HG03139 (cell line): ENCODE data around the gene ZNRF3.
A peak's percentile ranks its signal among the peaks of the same experiment; 100 is the strongest.
"Not testable (repeated sequence)": the region's sequence is repeated elsewhere in the genome, so short reads cannot be mapped to it uniquely, and the experiment has no call there.

Source experiments
- ATAC-seq: cut with Tn5 transposase; IDR thresholded peaks from one replicate; pipeline ENCODE4 v1.9.1; 2021; ENCODE audit not compliant: unreplicated experiment

ZNRF3 gene

GRCh38 chr22:28905256-28905832 lies 22.0 kb downstream of the ZNRF3 start:
- ATAC-seq = no peak

GRCh38 chr22:28906312-28906711 lies 22.9 kb downstream of the ZNRF3 start:
- no peak for ATAC-seq

- peak; percentile 55 for ATAC-seq
Observed at GRCh38 chr22:28907311-28908008, 24.1 kb downstream of the ZNRF3 start.

GRCh38 chr22:28908810-28909209 lies 25.4 kb downstream of the ZNRF3 start:
- ATAC-seq = not testable (repeated sequence)

GRCh38 chr22:28909375-28909774 lies 26.0 kb downstream of the ZNRF3 start:
- no peak for ATAC-seq

- ATAC-seq = no peak
Observed at GRCh38 chr22:28910569-28911303, 27.4 kb downstream of the ZNRF3 start.

GRCh38 chr22:28911304-28911690 lies 27.9 kb downstream of the ZNRF3 start:
- ATAC-seq = no peak

GRCh38 chr22:28911777-28912669 lies 28.7 kb downstream of the ZNRF3 start:
- ATAC-seq = no peak

GRCh38 chr22:28914201-28914600 lies 30.8 kb downstream of the ZNRF3 start:
- no peak for ATAC-seq

- ATAC-seq = no peak
Observed at GRCh38 chr22:28915969-28916368, 32.6 kb downstream of the ZNRF3 start.

- no peak for ATAC-seq
Observed at GRCh38 chr22:28917747-28918549, 34.6 kb downstream of the ZNRF3 start.

GRCh38 chr22:28918550-28919271 lies 35.3 kb downstream of the ZNRF3 start:
- no peak for ATAC-seq

GRCh38 chr22:28920757-28921584 lies 37.6 kb downstream of the ZNRF3 start:
- no peak for ATAC-seq

- no peak for ATAC-seq
Observed at GRCh38 chr22:28921585-28921879, 38.2 kb downstream of the ZNRF3 start.

- no peak for ATAC-seq
Observed at GRCh38 chr22:28922540-28923244, 39.3 kb downstream of the ZNRF3 start.

- no peak for ATAC-seq
Observed at GRCh38 chr22:28923826-28924732, 40.7 kb downstream of the ZNRF3 start.

GRCh38 chr22:28925916-28926315 lies 42.5 kb downstream of the ZNRF3 start:
- no peak for ATAC-seq
